ENCODE results near the gene SERP2. TPM values are rescaled to one million over a fixed set of nuclear protein-coding genes. Genes with fewer than 3 reads are reported as not detected.

The SERP2 gene
- total RNA-seq, 2 experiments from 2014 or later = 0.53 to 0.65 TPM

- ChIA-PET CTCF (no interaction called here), POLR2A (interaction anchor here (0.6 kb wide), 1 partner anchor 27 kb away, joined by 4 read pairs; no protein-coding TSS in a partner anchor)
Observed at GRCh38 chr13:44407891-44408290, 34.3 kb downstream of the SERP2 start.

- ChIA-PET CTCF (no interaction called here), POLR2A (no interaction called here)
Observed at GRCh38 chr13:44409595-44409994, 36.0 kb downstream of the SERP2 start.

GRCh38 chr13:44410328-44410859 is 36.8 kb downstream of the SERP2 start:
- POLR2A ChIA-PET = no interaction called here

GRCh38 chr13:44411841-44412240 is 38.2 kb downstream of the SERP2 start:
- ChIA-PET POLR2A (no interaction called here), CTCF (no interaction called here)

More at GRCh38 chr13:44410328-44410859, 36.8 kb downstream of the SERP2 start:
- CTCF ChIA-PET = no interaction called here

- CTCF ChIA-PET = no interaction called here
- POLR2A ChIA-PET = no interaction called here
Observed at GRCh38 chr13:44412346-44412935, 38.8 kb downstream of the SERP2 start.

- POLR2A ChIA-PET = no interaction called here
- CTCF ChIA-PET = no interaction called here
Observed at GRCh38 chr13:44413095-44413494, 39.5 kb downstream of the SERP2 start.

GRCh38 chr13:44414716-44415115 is 41.1 kb downstream of the SERP2 start:
- ChIA-PET POLR2A (no interaction called here), CTCF (interaction anchor here (0.7 kb wide), 1 partner anchor 14 kb away, joined by 3 read pairs; no protein-coding TSS in a partner anchor)

- CTCF ChIA-PET = no interaction called here
- POLR2A ChIA-PET = no interaction called here
Observed at GRCh38 chr13:44415815-44416214, 42.2 kb downstream of the SERP2 start.

- CTCF ChIA-PET = no interaction called here
- POLR2A ChIA-PET = no interaction called here
Observed at GRCh38 chr13:44416301-44416700, 42.7 kb downstream of the SERP2 start.

- POLR2A ChIA-PET = no interaction called here
- CTCF ChIA-PET = no interaction called here
Observed at GRCh38 chr13:44416744-44417143, 43.1 kb downstream of the SERP2 start.

GRCh38 chr13:44417446-44417845 is 43.8 kb downstream of the SERP2 start:
- ChIA-PET CTCF (no interaction called here), POLR2A (no interaction called here)

GRCh38 chr13:44417876-44418275 is 44.3 kb downstream of the SERP2 start:
- ChIA-PET CTCF (no interaction called here), POLR2A (no interaction called here)

GRCh38 chr13:44420376-44421220 is 47.0 kb downstream of the SERP2 start:
- ChIA-PET POLR2A (no interaction called here), CTCF (no interaction called here)

GRCh38 chr13:44421853-44422525 is 48.4 kb downstream of the SERP2 start:
- POLR2A ChIA-PET = no interaction called here

GRCh38 chr13:44422755-44423643 is 49.4 kb downstream of the SERP2 start:
- ChIA-PET POLR2A (no interaction called here), CTCF (no interaction called here)

More at GRCh38 chr13:44421853-44422525, 48.4 kb downstream of the SERP2 start:
- CTCF ChIA-PET = no interaction called here

GRCh38 chr13:44423824-44424223 is 50.2 kb downstream of the SERP2 start:
- CTCF ChIA-PET = no interaction called here
- POLR2A ChIA-PET = no interaction called here

- ChIA-PET POLR2A (no interaction called here), CTCF (interaction anchor here (1.0 kb wide), 1 partner anchor 12 kb away, joined by 3 read pairs; no protein-coding TSS in a partner anchor)
Observed at GRCh38 chr13:44425041-44425814, 51.6 kb downstream of the SERP2 start.

GRCh38 chr13:44425815-44426078 is 52.1 kb downstream of the SERP2 start:
- POLR2A ChIA-PET = no interaction called here

GRCh38 chr13:44426461-44426860 is 52.8 kb downstream of the SERP2 start:
- POLR2A ChIA-PET = no interaction called here
- CTCF ChIA-PET = no interaction called here

More at GRCh38 chr13:44425815-44426078, 52.1 kb downstream of the SERP2 start:
- CTCF ChIA-PET = interaction anchor here (1.0 kb wide), 1 partner anchor 12 kb away, joined by 3 read pairs; no protein-coding TSS in a partner anchor
